IMR-90 (cell line): ENCODE results near the gene GBA3. TPM values are rescaled to one million over a fixed set of nuclear protein-coding genes. Genes with fewer than 3 reads are reported as not detected.

ENCODE experiments used
- ATAC-seq: fragments of 200-7000 bp; cut with Tn5 transposase; 2 replicates; pipeline ENCODE4 v1.9.1; 2020; ENCODE audit warnings: low read depth, mild to moderate bottlenecking, moderate library complexity
- BruUV-seq: library from RNA; stranded (reverse); fragments of 400-500 nt; replicated peaks from 2 replicates; lab custom pipeline; 2021; lab: Mats Ljungman, UMichigan
- CTCF ChIA-PET: fragments of 300-600 bp; formaldehyde crosslinking; extraction: SDS; loops from one replicate; lab custom pipeline; 2021; ENCODE audit warnings: antibody characterized with exemption; lab: Yijun Ruan, JAX
- POLR2A ChIA-PET: fragments of 300-600 bp; sonication (Branson Sonifier 250); formaldehyde crosslinking; loops from one replicate; lab custom pipeline; 2022; ENCODE audit warnings: antibody characterized with exemption; ENCODE audit not compliant: unreplicated experiment; lab: Charles Lee
- DNase-seq: peaks from one replicate; pipeline ENCODE4 v3.0.0; 2013
- H2AFZ ChIP-seq: replicated peaks from 2 replicates; pipeline ENCODE3; 2013; ENCODE audit warnings: low read length, mild to moderate bottlenecking; ENCODE audit not compliant: poor library complexity
- H2AK5ac ChIP-seq: 2 replicates; pipeline ENCODE4 v1.6.1; 2013; ENCODE audit warnings: low read depth, low read length, inconsistent platforms
- H2AK9ac ChIP-seq: replicated peaks from 2 replicates; pipeline ENCODE3; 2013; ENCODE audit warnings: mild to moderate bottlenecking, low read depth, low read length, moderate library complexity; ENCODE audit not compliant: poor library complexity
- H2BK120ac ChIP-seq: 2 replicates; pipeline ENCODE4 v1.6.1; 2013; ENCODE audit warnings: low read depth, low read length, inconsistent platforms
- H2BK15ac ChIP-seq: 3 replicates; pipeline ENCODE4 v1.6.1; 2013; ENCODE audit warnings: low read depth, low read length, inconsistent platforms
- H2BK20ac ChIP-seq: 2 replicates; pipeline ENCODE4 v1.6.1; 2013; ENCODE audit warnings: low read depth, mild to moderate bottlenecking, inconsistent platforms, low read length, moderate library complexity
- H2BK5ac ChIP-seq: 2 replicates; pipeline ENCODE4 v1.6.1; 2013; ENCODE audit warnings: mild to moderate bottlenecking, low read depth, low read length, inconsistent platforms; ENCODE audit not compliant: poor library complexity, severe bottlenecking
- H3K14ac ChIP-seq: replicated peaks from 2 replicates; pipeline ENCODE4 v1.6.1; 2013; ENCODE audit warnings: low read depth, low read length, inconsistent platforms
- H3K18ac ChIP-seq: 2 replicates; pipeline ENCODE4 v1.6.1; 2013; ENCODE audit warnings: low read depth, low read length, control low read depth
- H3K23ac ChIP-seq: 2 replicates; pipeline ENCODE4 v1.6.1; 2013; ENCODE audit warnings: low read depth, low read length, inconsistent platforms
- H3K27ac ChIP-seq: 2 replicates; pipeline ENCODE4 v1.5.1; 2013; ENCODE audit warnings: mild to moderate bottlenecking, control low read depth, low read length; ENCODE audit not compliant: insufficient read depth
- H3K27me3 ChIP-seq: 2 replicates; pipeline ENCODE4 v1.6.1; 2013; ENCODE audit warnings: low read length; ENCODE audit not compliant: control insufficient read depth, insufficient read depth
- H3K36me3 ChIP-seq: 2 replicates; pipeline ENCODE4 v1.6.1; 2013; ENCODE audit warnings: low read length, mixed read lengths; ENCODE audit not compliant: control insufficient read depth, insufficient read depth
- H3K4ac ChIP-seq: 2 replicates; pipeline ENCODE4 v1.6.1; 2013; ENCODE audit warnings: low read depth, low read length, inconsistent platforms
- H3K4me1 ChIP-seq: 2 replicates; pipeline ENCODE4 v1.6.1; 2013; ENCODE audit warnings: low read length, mixed read lengths; ENCODE audit not compliant: control insufficient read depth, insufficient read depth
- H3K4me2 ChIP-seq: 2 replicates; pipeline ENCODE4 v1.6.1; 2013; ENCODE audit warnings: low read depth, mild to moderate bottlenecking, control low read depth, low read length, moderate library complexity
- H3K4me3 ChIP-seq: 2 replicates; pipeline ENCODE4 v1.5.1; 2013; ENCODE audit warnings: low read depth, mild to moderate bottlenecking, control low read depth, low read length, moderate library complexity; ENCODE audit not compliant: insufficient read depth
- H3K56ac ChIP-seq: 2 replicates; pipeline ENCODE4 v1.6.1; 2013; ENCODE audit warnings: low read length, inconsistent platforms; ENCODE audit not compliant: insufficient read depth; ENCODE audit errors: extremely low read depth
- H3K79me1 ChIP-seq, 2 experiments: 2 replicates each; pipeline ENCODE4 v1.6.1; 2013; ENCODE audit warnings: low read length in 2 of 2, inconsistent platforms in 1 of 2, low read depth in 1 of 2
- H3K9ac ChIP-seq: 2 replicates; pipeline ENCODE4 v1.6.1; 2013; ENCODE audit warnings: low read depth, low read length, control low read depth
- H3K9me1 ChIP-seq: 2 replicates; pipeline ENCODE4 v1.6.1; 2013; ENCODE audit warnings: low read length, inconsistent platforms; ENCODE audit not compliant: insufficient read depth
- H3K9me3 ChIP-seq: 2 replicates; pipeline ENCODE4 v1.6.1; 2013; ENCODE audit warnings: low read length; ENCODE audit not compliant: control insufficient read depth, insufficient read depth
- H4K20me1 ChIP-seq: 2 replicates; pipeline ENCODE4 v1.6.1; 2013; ENCODE audit warnings: low read length, inconsistent platforms; ENCODE audit not compliant: insufficient read depth
- H4K5ac ChIP-seq: 2 replicates; pipeline ENCODE4 v1.6.1; 2013; ENCODE audit warnings: mild to moderate bottlenecking, low read depth, low read length, control low read depth
- H4K8ac ChIP-seq, 2 experiments: 2 replicates each; pipeline ENCODE4 v1.6.1; 2013; ENCODE audit warnings: low read depth in 2 of 2, low read length in 2 of 2, control low read depth in 1 of 2, inconsistent platforms in 1 of 2
- H4K91ac ChIP-seq: 2 replicates; pipeline ENCODE4 v1.6.1; 2013; ENCODE audit warnings: low read depth, low read length, inconsistent platforms; ENCODE audit not compliant: insufficient read depth
- BHLHE40 ChIP-seq: fragments of 150-350 bp; IDR thresholded peaks from 2 replicates; pipeline ENCODE4 v1.6.1; 2016; ENCODE audit warnings: mild to moderate bottlenecking, low read depth, low read length
- CEBPB ChIP-seq: IDR thresholded peaks from 2 replicates; pipeline ENCODE4 v1.6.1; 2012; ENCODE audit warnings: low read depth, low read length, improper control_type of control experiment
- CHD1 ChIP-seq: IDR thresholded peaks from 2 replicates; pipeline ENCODE4 v1.6.1; 2012; ENCODE audit warnings: low read depth, low read length, improper control_type of control experiment
- ELK1 ChIP-seq: fragments of 150-350 bp; IDR thresholded peaks from 2 replicates; pipeline ENCODE4 v1.6.1; 2016; ENCODE audit warnings: low read depth, mild to moderate bottlenecking, low read length, moderate library complexity, borderline replicate concordance
- FOS ChIP-seq: fragments of 150-350 bp; IDR thresholded peaks from 2 replicates; pipeline ENCODE4 v1.6.1; 2016; ENCODE audit warnings: low read depth, low read length
- MAFK ChIP-seq: IDR thresholded peaks from 2 replicates; pipeline ENCODE4 v1.6.1; 2012; ENCODE audit warnings: low read depth, low read length, improper control_type of control experiment
- MAZ ChIP-seq: IDR thresholded peaks from 2 replicates; pipeline ENCODE4 v1.6.1; 2012; ENCODE audit warnings: low read depth, mild to moderate bottlenecking, low read length, improper control_type of control experiment, moderate library complexity, borderline replicate concordance
- MXI1 ChIP-seq: IDR thresholded peaks from 2 replicates; pipeline ENCODE4 v1.6.1; 2012; ENCODE audit warnings: low read depth, mild to moderate bottlenecking, low read length, moderate library complexity, borderline replicate concordance
- NFE2L2 ChIP-seq: fragments of 150-350 bp; IDR thresholded peaks from 2 replicates; pipeline ENCODE4 v1.6.1; 2016; ENCODE audit warnings: low read depth, mild to moderate bottlenecking, low read length
- POLR2A ChIP-seq: IDR thresholded peaks from 2 replicates; pipeline ENCODE4 v1.6.1; 2012; ENCODE audit warnings: mild to moderate bottlenecking, low read depth, low read length
- RAD21 ChIP-seq: IDR thresholded peaks from 2 replicates; pipeline ENCODE4 v1.6.1; 2012; ENCODE audit warnings: low read length, improper control_type of control experiment
- RCOR1 ChIP-seq: IDR thresholded peaks from 2 replicates; pipeline ENCODE4 v1.6.1; 2012; ENCODE audit warnings: mild to moderate bottlenecking, low read length, improper control_type of control experiment; ENCODE audit not compliant: insufficient replicate concordance
- RFX5 ChIP-seq: IDR thresholded peaks from 2 replicates; pipeline ENCODE4 v1.8.0; 2012; ENCODE audit warnings: low read depth, mild to moderate bottlenecking, low read length, moderate library complexity
- SMC3 ChIP-seq: fragments of 150-350 bp; IDR thresholded peaks from 2 replicates; pipeline ENCODE4 v1.6.1; 2016; ENCODE audit warnings: low read depth, mild to moderate bottlenecking, antibody characterized with exemption, low read length, moderate library complexity
- WGBS, 2 experiments: methylation state at CpG; one replicate each; pipeline versions ENCODE4 v1.1.5 to v1.1.7; 2013; ENCODE audit warnings: missing lambda C conversion rate in 2 of 2; ENCODE audit not compliant: insufficient read length in 1 of 2; ENCODE audit errors: extremely low coverage in 2 of 2; 5-methylcytosine and 5-hydroxymethylcytosine counted together
- dilution Hi-C: fragments of 300-500 bp; cut with HindIII; formaldehyde crosslinking; loops from one replicate; pipeline ENCODE4 v1.14.3; 2018; ENCODE audit warnings: low sequenced_read_pairs; ENCODE audit not compliant: unreplicated experiment
- in situ Hi-C: fragments of 300-500 bp; cut with MboI; formaldehyde crosslinking; loops from 3 replicates; pipeline ENCODE4 v1.14.3; 2019; ENCODE audit warnings: low sequenced_read_pairs, inconsistent platforms, mixed read lengths
- intact Hi-C: fragments of 100-400 bp; cut with micrococcal nuclease; formaldehyde crosslinking; loops from 2 replicates; pipeline ENCODE4 v1.10.0; 2022
- polyA plus RNA-seq, 3 experiments: library from polyadenylated mRNA; depleted of rRNA; stranded (reverse); fragments of >200 nt; gene quantifications; 2 replicates each; pipeline ENCODE4 v1.2.3, GENCODE V29; 2012; ENCODE audit warnings: low replicate concordance in 1 of 3
- total RNA-seq: library from RNA; depleted of rRNA; stranded (reverse); fragments of >200 nt; gene quantifications from 2 replicates; pipeline ENCODE4 v1.2.3, GENCODE V29; 2012
- TF ChIP-seq, protein P1 (sequence below): conservative IDR thresholded peaks from 2 replicates; pipeline ENCODE4 v1.5.1; 2012; ENCODE audit warnings: mild to moderate bottlenecking, low read depth, low read length, improper control_type of control experiment
- TF ChIP-seq, protein P2 (sequence below): fragments of 150-350 bp; IDR thresholded peaks from 2 replicates; pipeline ENCODE4 v1.6.1; 2017; ENCODE audit warnings: mild to moderate bottlenecking, antibody characterized with exemption, low read length, low read depth

The GBA3 gene
- total and polyA plus RNA-seq, 2 of the 4 experiments (the other 2 are of a cell fraction): not detected

- no peak overlapping the region for H3K14ac ChIP-seq
- no peak overlapping the region for H2BK20ac ChIP-seq
- no peaks in the 10 kb centered on the region for H4K20me1 ChIP-seq
- no peak overlapping the region for H2BK15ac ChIP-seq
- no peak overlapping the region for H3K23ac ChIP-seq
- H3K79me1 ChIP-seq: no peaks in the 10 kb centered on the region
- H2AK9ac ChIP-seq: no peak overlapping the region
- no peak overlapping the region for H2AFZ ChIP-seq
- ChIA-PET CTCF (no interaction called here), POLR2A (no interaction called here)
- ATAC-seq (no peak), DNase-seq (no peak)
- dilution Hi-C loops: no loop called here
- TF ChIP-seq, protein P1, sequence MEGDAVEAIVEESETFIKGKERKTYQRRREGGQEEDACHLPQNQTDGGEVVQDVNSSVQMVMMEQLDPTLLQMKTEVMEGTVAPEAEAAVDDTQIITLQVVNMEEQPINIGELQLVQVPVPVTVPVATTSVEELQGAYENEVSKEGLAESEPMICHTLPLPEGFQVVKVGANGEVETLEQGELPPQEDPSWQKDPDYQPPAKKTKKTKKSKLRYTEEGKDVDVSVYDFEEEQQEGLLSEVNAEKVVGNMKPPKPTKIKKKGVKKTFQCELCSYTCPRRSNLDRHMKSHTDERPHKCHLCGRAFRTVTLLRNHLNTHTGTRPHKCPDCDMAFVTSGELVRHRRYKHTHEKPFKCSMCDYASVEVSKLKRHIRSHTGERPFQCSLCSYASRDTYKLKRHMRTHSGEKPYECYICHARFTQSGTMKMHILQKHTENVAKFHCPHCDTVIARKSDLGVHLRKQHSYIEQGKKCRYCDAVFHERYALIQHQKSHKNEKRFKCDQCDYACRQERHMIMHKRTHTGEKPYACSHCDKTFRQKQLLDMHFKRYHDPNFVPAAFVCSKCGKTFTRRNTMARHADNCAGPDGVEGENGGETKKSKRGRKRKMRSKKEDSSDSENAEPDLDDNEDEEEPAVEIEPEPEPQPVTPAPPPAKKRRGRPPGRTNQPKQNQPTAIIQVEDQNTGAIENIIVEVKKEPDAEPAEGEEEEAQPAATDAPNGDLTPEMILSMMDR: no peak
- no peak for TF ChIP-seq CEBPB
- no peak for TF ChIP-seq MAFK
- TF ChIP-seq RAD21: no peak
- TF ChIP-seq NFE2L2: no peak
- no peak for TF ChIP-seq RFX5
- no peak for TF ChIP-seq MXI1
- no peak for TF ChIP-seq SMC3
- TF ChIP-seq, protein P2, sequence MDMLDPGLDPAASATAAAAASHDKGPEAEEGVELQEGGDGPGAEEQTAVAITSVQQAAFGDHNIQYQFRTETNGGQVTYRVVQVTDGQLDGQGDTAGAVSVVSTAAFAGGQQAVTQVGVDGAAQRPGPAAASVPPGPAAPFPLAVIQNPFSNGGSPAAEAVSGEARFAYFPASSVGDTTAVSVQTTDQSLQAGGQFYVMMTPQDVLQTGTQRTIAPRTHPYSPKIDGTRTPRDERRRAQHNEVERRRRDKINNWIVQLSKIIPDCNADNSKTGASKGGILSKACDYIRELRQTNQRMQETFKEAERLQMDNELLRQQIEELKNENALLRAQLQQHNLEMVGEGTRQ: no peak
- TF ChIP-seq CHD1: no peak
- TF ChIP-seq BHLHE40: no peak
- no peak for TF ChIP-seq POLR2A
- TF ChIP-seq MAZ: no peak
- no peak for TF ChIP-seq ELK1
- no peak for TF ChIP-seq FOS
- TF ChIP-seq RCOR1: no peak
- H3K9ac ChIP-seq: no peak overlapping the region
- no peaks in the 10 kb centered on the region for H3K27me3 ChIP-seq
- H4K5ac ChIP-seq: no peak overlapping the region
- in situ Hi-C loops: no loop called here
- H3K36me3 ChIP-seq: no peaks in the 10 kb centered on the region
- no TSS peak for BruUV-seq
- no peaks in the 10 kb centered on the region for H3K9me3 ChIP-seq
- no peak overlapping the region for H4K91ac ChIP-seq
- no peak overlapping the region for H3K27ac ChIP-seq
- no peak overlapping the region for H3K18ac ChIP-seq
- no peak overlapping the region for H3K4ac ChIP-seq
- no peaks in the 10 kb centered on the region for H3K4me1 ChIP-seq
- no peaks in the 10 kb centered on the region for H3K9me1 ChIP-seq
- H2BK120ac ChIP-seq: no peak overlapping the region
- no peak overlapping the region for H3K4me2 ChIP-seq
- H2AK5ac ChIP-seq: no peak overlapping the region
- H3K4me3 ChIP-seq: no peak overlapping the region
- intact Hi-C loops: no loop called here
- no peak overlapping the region for H2BK5ac ChIP-seq
- H4K8ac ChIP-seq: no peak overlapping the region
- no peak overlapping the region for H3K56ac ChIP-seq
- WGBS, 2 experiments: no CpG with 5 or more reads among the region's 3 CpGs
These were observed 71.4 kb downstream of the GBA3 start for GRCh38 chr4:22764183-22764582.
